Measurements from ENCODE around the gene ZMYND12. TPM values are rescaled to one million over a fixed set of nuclear protein-coding genes. Genes with fewer than 3 reads are reported as not detected.

Gene ZMYND12
- total and polyA plus RNA-seq, 9 donors, result 0.72 to 11.5 (median 3.1) TPM

GRCh38 chr1:42439940-42440339, 15.9 kb downstream of the ZMYND12 start:
- intact Hi-C loops (cut with DNase I), result no loop called here
- no peaks in the 10 kb centered on the region for H3K36me3 ChIP-seq
- TF ChIP-seq POLR2A (IDR thresholded peaks at IDR 0.05), result no peak
- no peak for TF ChIP-seq CTCF (IDR thresholded peaks at IDR 0.05)
- no peak for TF ChIP-seq EP300 (IDR thresholded peaks at IDR 0.05)
- WGBS, 3 donors, result 61 to 73% (median 64%) methylated on average over 2 of the region's 2 CpGs
- DNase-seq, result no peak
- no peaks in the 10 kb centered on the region for H3K4me1 ChIP-seq (ENCODE audit: insufficient read depth)
- H3K4me3 ChIP-seq, result no peak overlapping the region
- no peaks in the 10 kb centered on the region for H3K27me3 ChIP-seq
- no peak overlapping the region for H3K27ac ChIP-seq
- no peaks in the 10 kb centered on the region for H3K9me3 ChIP-seq

GRCh38 chr1:42434340-42434739, 21.5 kb downstream of the ZMYND12 start:
- Histone ChIP-seq H3K4me3 (no peak overlapping the region), H3K36me3 (no peaks in the 10 kb centered on the region), H3K27me3 (no peaks in the 10 kb centered on the region), H3K4me1 (ENCODE audit: insufficient read depth) (no peaks in the 10 kb centered on the region), H3K27ac (no peak overlapping the region), H3K9me3 (no peaks in the 10 kb centered on the region)
- DNase-seq, result no peak
- TF ChIP-seq CTCF (IDR thresholded peaks at IDR 0.05) (no peak), EP300 (IDR thresholded peaks at IDR 0.05) (no peak), POLR2A (IDR thresholded peaks at IDR 0.05) (no peak)
- intact Hi-C loops (cut with DNase I), result no loop called here
- WGBS, 3 donors, result 98% methylated on average over 4 of the region's 4 CpGs

- intact Hi-C loops (cut with DNase I), result no loop called here
- Histone ChIP-seq H3K27ac (no peak overlapping the region), H3K36me3 (no peaks in the 10 kb centered on the region), H3K4me1 (ENCODE audit: insufficient read depth) (no peaks in the 10 kb centered on the region), H3K9me3 (no peaks in the 10 kb centered on the region), H3K27me3 (no peaks in the 10 kb centered on the region), H3K4me3 (no peak overlapping the region)
- no peak for DNase-seq
- 29 to 41% (median 31%) methylated on average over 6 of the region's 6 CpGs for WGBS, 3 donors
- no peak for TF ChIP-seq POLR2A (IDR thresholded peaks at IDR 0.05)
- no peak for TF ChIP-seq EP300 (IDR thresholded peaks at IDR 0.05)
- TF ChIP-seq CTCF (IDR thresholded peaks at IDR 0.05), result no peak
These were observed 22.5 kb downstream of the ZMYND12 start for GRCh38 chr1:42433369-42433768.

GRCh38 chr1:42432714-42433113, 23.1 kb downstream of the ZMYND12 start:
- Histone ChIP-seq H3K27me3 (no peaks in the 10 kb centered on the region), H3K9me3 (no peaks in the 10 kb centered on the region), H3K27ac (no peak overlapping the region), H3K36me3 (no peaks in the 10 kb centered on the region), H3K4me1 (ENCODE audit: insufficient read depth) (no peaks in the 10 kb centered on the region), H3K4me3 (no peak overlapping the region)
- no peak for DNase-seq
- intact Hi-C loops (cut with DNase I), result no loop called here
- TF ChIP-seq CTCF (IDR thresholded peaks at IDR 0.05) (no peak), EP300 (IDR thresholded peaks at IDR 0.05) (no peak), POLR2A (IDR thresholded peaks at IDR 0.05) (no peak)
- 79 to 86% (median 84%) methylated on average over 4 of the region's 4 CpGs for WGBS, 3 donors

GRCh38 chr1:42431514-42431913, 24.3 kb downstream of the ZMYND12 start:
- WGBS, 3 donors, result 91 to 94% (median 91%) methylated on average over 3 of the region's 3 CpGs
- no peaks in the 10 kb centered on the region for H3K27me3 ChIP-seq
- H3K4me1 ChIP-seq (ENCODE audit: insufficient read depth), result no peaks in the 10 kb centered on the region
- no peak for DNase-seq
- H3K4me3 ChIP-seq, result no peak overlapping the region
- no peak overlapping the region for H3K27ac ChIP-seq
- H3K36me3 ChIP-seq, result no peaks in the 10 kb centered on the region
- no peaks in the 10 kb centered on the region for H3K9me3 ChIP-seq
- intact Hi-C loops (cut with DNase I), result no loop called here
- TF ChIP-seq POLR2A (IDR thresholded peaks at IDR 0.05), result no peak
- TF ChIP-seq CTCF (IDR thresholded peaks at IDR 0.05), result no peak
- TF ChIP-seq EP300 (IDR thresholded peaks at IDR 0.05), result no peak

All from ovary (tissue), 9 donors.